ENCODE data around the gene RDH8. TPM values are rescaled to one million over a fixed set of nuclear protein-coding genes. Genes with fewer than 3 reads are reported as not detected.
A peak's percentile ranks its signal among the peaks of the same experiment; 100 is the strongest.

Gene RDH8
- total RNA-seq, 1 donor from 2014 or later, result not detected

DNA sequence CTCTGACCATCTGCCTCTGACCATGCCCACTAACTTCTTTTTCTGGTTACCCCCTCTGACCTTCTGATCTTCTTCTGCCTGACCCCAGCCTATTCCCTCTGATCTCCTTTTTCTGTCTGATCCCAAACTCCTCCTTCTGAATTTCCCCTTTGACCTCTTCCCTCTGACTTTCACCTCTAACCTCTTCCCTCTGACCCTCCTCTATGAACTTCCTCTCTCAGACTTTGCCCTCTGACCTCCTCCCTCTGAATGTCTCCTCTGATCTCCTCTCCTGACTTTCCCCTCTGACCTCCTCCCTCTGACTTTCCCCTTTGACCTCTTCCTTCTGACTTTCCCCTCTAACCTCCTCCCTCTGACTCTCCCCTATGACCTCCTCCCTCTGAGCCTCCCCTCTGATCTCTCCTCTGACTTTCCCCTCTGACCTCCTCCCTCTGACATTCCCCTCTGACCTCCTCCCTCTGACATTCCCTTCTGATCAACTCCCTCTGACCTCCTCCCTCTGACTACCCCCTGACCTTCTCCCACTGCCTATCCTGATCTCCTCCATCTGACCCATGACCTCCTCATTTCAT is 6.4 kb upstream of the RDH8 start:
- Mint-ChIP-seq H3K9me3 (peaks cover 8% of the 10 kb centered on the region), H3K36me3 (no peaks in the 10 kb centered on the region), H3K4me3 (peak overlapping the region; percentile 38), H3K4me1 (peaks cover 26% of the 10 kb centered on the region), H3K27ac (no peak overlapping the region), H3K27me3 (ENCODE audit: insufficient read depth, low read depth) (peaks cover 47% of the 10 kb centered on the region)
- Histone ChIP-seq H3K9me3 (ENCODE audit: low read depth) (no peaks in the 10 kb centered on the region), H3K27ac (no peak overlapping the region), H2AFZ (replicated peaks) (no peak overlapping the region), H3K79me2 (ENCODE audit: low read depth) (no peaks in the 10 kb centered on the region), H4K20me1 (ENCODE audit: low read depth) (peaks cover 22% of the 10 kb centered on the region), H3K36me3 (no peaks in the 10 kb centered on the region), H3K4me2 (no peak overlapping the region), H3K9ac (no peak overlapping the region), H3K4me1 (no peaks in the 10 kb centered on the region), H3K4me3 (no peak overlapping the region), H3K27me3 (peaks cover 46% of the 10 kb centered on the region), H3F3A (ENCODE audit: low read depth) (no peaks in the 10 kb centered on the region)
- TF ChIP-seq EZH2phosphoT487 (IDR thresholded peaks at IDR 0.05), result no peak
- TF ChIP-seq, protein P1, sequence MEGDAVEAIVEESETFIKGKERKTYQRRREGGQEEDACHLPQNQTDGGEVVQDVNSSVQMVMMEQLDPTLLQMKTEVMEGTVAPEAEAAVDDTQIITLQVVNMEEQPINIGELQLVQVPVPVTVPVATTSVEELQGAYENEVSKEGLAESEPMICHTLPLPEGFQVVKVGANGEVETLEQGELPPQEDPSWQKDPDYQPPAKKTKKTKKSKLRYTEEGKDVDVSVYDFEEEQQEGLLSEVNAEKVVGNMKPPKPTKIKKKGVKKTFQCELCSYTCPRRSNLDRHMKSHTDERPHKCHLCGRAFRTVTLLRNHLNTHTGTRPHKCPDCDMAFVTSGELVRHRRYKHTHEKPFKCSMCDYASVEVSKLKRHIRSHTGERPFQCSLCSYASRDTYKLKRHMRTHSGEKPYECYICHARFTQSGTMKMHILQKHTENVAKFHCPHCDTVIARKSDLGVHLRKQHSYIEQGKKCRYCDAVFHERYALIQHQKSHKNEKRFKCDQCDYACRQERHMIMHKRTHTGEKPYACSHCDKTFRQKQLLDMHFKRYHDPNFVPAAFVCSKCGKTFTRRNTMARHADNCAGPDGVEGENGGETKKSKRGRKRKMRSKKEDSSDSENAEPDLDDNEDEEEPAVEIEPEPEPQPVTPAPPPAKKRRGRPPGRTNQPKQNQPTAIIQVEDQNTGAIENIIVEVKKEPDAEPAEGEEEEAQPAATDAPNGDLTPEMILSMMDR (IDR thresholded peaks at IDR 0.05), result no peak
- no peak for TF ChIP-seq EZH2 (IDR thresholded peaks at IDR 0.05)
- no peak for DNase-seq (ENCODE audit: low spot score)

DNA sequence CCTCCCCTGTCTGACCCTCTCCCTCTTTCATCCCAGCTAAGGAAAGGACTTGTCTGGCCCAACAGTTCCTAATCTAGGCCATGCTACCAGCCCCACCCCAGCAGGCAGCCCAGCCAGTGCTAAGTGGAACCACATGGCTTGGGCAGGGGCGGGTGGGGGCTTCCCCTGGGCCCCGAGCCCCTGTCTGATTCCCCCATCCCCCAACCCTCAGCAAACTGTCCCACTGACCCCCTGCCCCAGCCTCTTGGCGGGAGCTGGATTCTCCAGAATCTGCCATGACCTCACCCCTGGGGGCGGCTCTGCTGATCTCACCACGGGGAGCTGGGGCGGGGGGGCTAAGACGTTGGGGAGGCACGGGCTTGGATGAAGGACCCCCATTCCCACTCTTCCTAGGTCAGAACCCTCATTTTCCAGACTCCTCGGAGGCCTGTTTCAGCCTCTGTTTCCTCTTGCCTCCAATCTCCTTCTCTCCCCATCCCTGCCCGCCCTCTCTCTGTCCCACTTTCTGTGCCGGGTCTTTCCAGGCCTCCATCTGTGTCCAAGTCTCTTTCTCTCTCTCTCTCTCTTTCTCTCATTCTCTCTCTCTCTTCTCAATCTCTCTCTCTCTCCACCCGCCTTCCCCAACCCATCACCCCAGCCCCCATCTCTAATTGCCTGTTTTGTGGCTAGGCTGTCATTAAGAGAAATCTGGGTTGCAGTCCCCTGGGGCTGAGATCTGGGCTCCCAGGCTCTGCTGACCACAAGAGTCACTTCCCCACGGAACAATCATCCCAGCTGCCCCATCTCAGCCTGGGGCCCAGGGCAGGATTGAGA is 5.7 kb upstream of the RDH8 start:
- no peak overlapping the region for H3K27ac Mint-ChIP-seq
- Histone ChIP-seq H3F3A (ENCODE audit: low read depth) (no peaks in the 10 kb centered on the region), H3K4me2 (no peak overlapping the region), H3K27ac (no peak overlapping the region), H3K79me2 (ENCODE audit: low read depth) (no peaks in the 10 kb centered on the region), H4K20me1 (ENCODE audit: low read depth) (peaks cover 22% of the 10 kb centered on the region), H3K9me3 (ENCODE audit: low read depth) (no peaks in the 10 kb centered on the region), H3K4me3 (no peak overlapping the region), H3K36me3 (no peaks in the 10 kb centered on the region), H3K27me3 (peaks cover 54% of the 10 kb centered on the region), H3K9ac (no peak overlapping the region), H3K4me1 (no peaks in the 10 kb centered on the region), H2AFZ (replicated peaks) (no peak overlapping the region)
- TF ChIP-seq EZH2 (IDR thresholded peaks at IDR 0.05) (no peak), EZH2phosphoT487 (IDR thresholded peaks at IDR 0.05) (no peak)
- TF ChIP-seq, protein P1 (IDR thresholded peaks at IDR 0.05), result no peak
- peaks cover 8% of the 10 kb centered on the region for H3K9me3 Mint-ChIP-seq
- peak overlapping the region; percentile 38 for H3K4me3 Mint-ChIP-seq
- peaks cover 29% of the 10 kb centered on the region for H3K4me1 Mint-ChIP-seq
- no peak for DNase-seq (ENCODE audit: low spot score)
- peaks cover 48% of the 10 kb centered on the region for H3K27me3 Mint-ChIP-seq (ENCODE audit: insufficient read depth, low read depth)
- no peaks in the 10 kb centered on the region for H3K36me3 Mint-ChIP-seq

DNA sequence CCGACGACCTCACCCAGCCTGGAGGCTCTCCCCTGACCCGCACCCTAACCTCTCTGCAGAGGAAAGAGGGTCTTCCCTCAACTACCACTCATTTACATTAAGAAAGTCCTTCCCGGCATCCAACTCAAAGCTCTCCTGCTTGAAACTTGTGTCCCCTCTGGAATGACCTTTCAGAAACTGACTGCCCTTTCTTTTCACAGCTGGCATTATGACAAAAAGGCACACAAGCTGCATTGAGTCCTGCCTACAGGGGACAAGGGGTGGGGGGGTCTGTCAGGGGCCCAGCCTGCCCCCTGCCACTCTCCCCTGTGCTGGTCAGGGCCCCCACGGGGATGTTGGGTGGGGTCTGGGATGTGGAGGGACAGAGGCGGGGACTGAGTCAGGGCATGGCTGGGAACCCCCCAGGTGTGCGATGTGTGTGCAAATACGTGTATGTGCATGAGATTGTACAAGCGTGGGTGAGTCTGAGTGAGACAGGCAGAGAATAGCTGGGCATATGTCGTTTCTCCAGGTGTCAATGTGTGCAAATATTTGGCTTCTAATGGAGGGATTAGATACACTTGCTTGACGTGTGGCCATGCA is 5.0 kb upstream of the RDH8 start:
- Histone ChIP-seq H3K27me3 (peaks cover 61% of the 10 kb centered on the region), H3K4me2 (no peak overlapping the region)
- H3K27me3 Mint-ChIP-seq (ENCODE audit: insufficient read depth, low read depth), result peaks cover 42% of the 10 kb centered on the region

More for the DNA sequence above, 5.0 kb upstream of the RDH8 start:
- Mint-ChIP-seq H3K27ac (peak overlapping the region; percentile 28), H3K4me1 (peaks cover 29% of the 10 kb centered on the region), H3K36me3 (no peaks in the 10 kb centered on the region), H3K4me3 (peak overlapping the region; percentile 35), H3K9me3 (peaks cover 8% of the 10 kb centered on the region)
- Histone ChIP-seq H3K36me3 (no peaks in the 10 kb centered on the region), H3K9ac (no peak overlapping the region), H3K79me2 (ENCODE audit: low read depth) (no peaks in the 10 kb centered on the region), H2AFZ (replicated peaks) (no peak overlapping the region), H3K27ac (no peak overlapping the region), H3K9me3 (ENCODE audit: low read depth) (no peaks in the 10 kb centered on the region), H3K4me3 (no peak overlapping the region), H3K4me1 (no peaks in the 10 kb centered on the region), H4K20me1 (ENCODE audit: low read depth) (peaks cover 22% of the 10 kb centered on the region), H3F3A (ENCODE audit: low read depth) (no peaks in the 10 kb centered on the region)
- DNase-seq (ENCODE audit: low spot score), result no peak
- TF ChIP-seq, protein P1 (IDR thresholded peaks at IDR 0.05), result no peak
- TF ChIP-seq EZH2 (IDR thresholded peaks at IDR 0.05) (no peak), EZH2phosphoT487 (IDR thresholded peaks at IDR 0.05) (no peak)
